ENCODE data around the gene DDX39B.
A peak's percentile ranks its signal among the peaks of the same experiment; 100 is the strongest.

DDX39B gene

DNA sequence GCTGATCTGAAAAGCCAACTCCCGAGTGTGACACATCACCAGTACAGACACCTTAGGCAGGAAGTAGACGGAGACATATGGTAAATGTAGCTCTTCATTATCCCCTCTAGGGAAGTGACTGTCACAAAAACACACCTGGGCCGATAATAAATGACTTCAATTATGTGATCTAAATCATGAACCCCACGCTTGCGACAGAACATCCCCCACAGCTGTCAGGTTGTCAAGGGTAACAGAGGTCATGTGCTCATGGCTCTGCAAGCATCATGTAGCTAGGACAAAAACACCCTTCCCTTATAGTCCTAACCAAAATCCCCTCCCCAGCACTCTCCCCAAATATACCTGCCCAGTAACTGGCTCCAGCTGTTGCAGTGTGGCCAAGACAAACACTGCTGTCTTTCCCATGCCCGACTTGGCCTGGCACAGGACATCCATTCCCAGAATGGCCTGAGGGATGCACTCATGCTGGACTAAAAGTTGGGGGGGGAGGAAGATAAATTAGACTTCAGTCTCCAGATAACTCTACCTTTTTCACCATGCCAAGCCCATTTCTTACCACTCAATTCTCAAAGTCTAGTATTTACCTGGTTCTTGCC lies 2.9 kb downstream of the DDX39B start:
- no peak for TF ChIP-seq POLR2AphosphoS5 (IDR thresholded peaks at IDR 0.05; ENCODE audit: low read depth, low read length)
- TF ChIP-seq, protein P1, sequence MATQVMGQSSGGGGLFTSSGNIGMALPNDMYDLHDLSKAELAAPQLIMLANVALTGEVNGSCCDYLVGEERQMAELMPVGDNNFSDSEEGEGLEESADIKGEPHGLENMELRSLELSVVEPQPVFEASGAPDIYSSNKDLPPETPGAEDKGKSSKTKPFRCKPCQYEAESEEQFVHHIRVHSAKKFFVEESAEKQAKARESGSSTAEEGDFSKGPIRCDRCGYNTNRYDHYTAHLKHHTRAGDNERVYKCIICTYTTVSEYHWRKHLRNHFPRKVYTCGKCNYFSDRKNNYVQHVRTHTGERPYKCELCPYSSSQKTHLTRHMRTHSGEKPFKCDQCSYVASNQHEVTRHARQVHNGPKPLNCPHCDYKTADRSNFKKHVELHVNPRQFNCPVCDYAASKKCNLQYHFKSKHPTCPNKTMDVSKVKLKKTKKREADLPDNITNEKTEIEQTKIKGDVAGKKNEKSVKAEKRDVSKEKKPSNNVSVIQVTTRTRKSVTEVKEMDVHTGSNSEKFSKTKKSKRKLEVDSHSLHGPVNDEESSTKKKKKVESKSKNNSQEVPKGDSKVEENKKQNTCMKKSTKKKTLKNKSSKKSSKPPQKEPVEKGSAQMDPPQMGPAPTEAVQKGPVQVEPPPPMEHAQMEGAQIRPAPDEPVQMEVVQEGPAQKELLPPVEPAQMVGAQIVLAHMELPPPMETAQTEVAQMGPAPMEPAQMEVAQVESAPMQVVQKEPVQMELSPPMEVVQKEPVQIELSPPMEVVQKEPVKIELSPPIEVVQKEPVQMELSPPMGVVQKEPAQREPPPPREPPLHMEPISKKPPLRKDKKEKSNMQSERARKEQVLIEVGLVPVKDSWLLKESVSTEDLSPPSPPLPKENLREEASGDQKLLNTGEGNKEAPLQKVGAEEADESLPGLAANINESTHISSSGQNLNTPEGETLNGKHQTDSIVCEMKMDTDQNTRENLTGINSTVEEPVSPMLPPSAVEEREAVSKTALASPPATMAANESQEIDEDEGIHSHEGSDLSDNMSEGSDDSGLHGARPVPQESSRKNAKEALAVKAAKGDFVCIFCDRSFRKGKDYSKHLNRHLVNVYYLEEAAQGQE (IDR thresholded peaks at IDR 0.05; ENCODE audit: insufficient read depth in 1 of 2, low read depth in 2 of 2, low read length in 2 of 2): no peak
- no peak for TF ChIP-seq TAF1 (IDR thresholded peaks at IDR 0.05; ENCODE audit: borderline replicate concordance, insufficient read depth, low read length)

DNA sequence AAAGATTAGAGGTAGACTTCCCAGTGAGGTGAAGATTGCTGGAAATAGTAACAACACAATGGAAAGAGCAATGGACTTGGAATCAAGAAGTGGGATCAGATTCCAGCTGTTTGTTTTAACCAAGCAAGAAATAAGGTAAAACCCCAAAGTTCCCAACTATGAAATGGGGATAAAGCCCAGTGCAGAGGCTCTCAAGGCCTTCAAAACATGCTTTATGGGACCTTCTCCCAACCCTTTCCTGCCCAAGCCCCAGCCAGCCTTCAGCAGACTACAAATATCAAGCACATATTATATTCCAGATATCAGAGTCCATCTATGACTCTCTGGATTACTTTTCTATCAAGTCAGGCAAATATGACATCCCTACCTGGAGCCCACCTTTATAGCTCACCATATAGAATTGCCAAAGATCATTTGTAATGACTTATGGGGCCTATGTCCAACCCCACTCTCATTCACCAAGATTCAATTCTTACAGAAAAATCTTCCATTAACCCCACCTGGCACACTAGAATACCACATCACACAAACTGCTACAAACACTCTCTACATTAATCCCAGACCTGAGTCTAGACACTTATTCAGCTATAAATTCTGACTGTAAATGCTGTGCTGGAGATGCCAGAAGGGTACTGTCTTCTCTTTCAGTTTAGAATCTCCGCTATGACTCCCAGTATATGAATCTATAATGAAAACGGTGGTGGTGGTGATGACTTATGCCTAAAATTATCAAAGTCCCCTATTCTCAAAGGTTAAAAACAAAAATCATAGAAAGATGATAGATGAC lies 6.1 kb downstream of the DDX39B start:
- TF ChIP-seq SIN3A (IDR thresholded peaks at IDR 0.05; ENCODE audit: borderline replicate concordance, insufficient read depth, low read length): no peak
- TF ChIP-seq, protein P1 (IDR thresholded peaks at IDR 0.05; ENCODE audit: insufficient read depth in 1 of 2, low read depth in 2 of 2, low read length in 2 of 2): no peak
- TF ChIP-seq POLR2AphosphoS5 (IDR thresholded peaks at IDR 0.05; ENCODE audit: low read depth, low read length): no peak

DNA sequence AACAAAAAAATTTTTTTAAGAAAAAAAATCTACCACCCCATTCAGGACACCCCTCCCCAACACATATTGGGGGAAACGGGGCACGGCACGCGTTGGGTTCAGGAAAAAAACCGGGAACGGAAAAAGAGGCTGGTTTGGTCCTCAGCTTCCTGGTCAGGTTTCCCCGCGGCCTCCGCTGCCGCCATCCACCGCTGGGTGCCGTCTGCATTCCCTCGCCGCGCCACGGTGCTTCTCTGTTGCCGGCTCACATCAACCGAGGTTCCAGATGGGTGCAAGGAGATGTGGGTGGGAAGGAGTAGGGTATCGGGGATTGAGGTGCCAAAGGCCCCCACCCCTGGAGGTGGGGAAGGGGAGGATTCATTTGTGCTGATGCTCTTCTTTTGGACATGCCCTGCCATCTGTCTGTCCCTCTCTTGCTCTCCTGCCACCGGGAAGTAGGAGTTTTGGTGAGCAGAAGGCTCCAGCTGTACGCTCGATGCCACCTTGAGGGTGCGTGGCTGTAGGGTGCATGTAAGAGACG lies 7.2 kb downstream of the DDX39B start:
- no peak for TF ChIP-seq TAF1 (IDR thresholded peaks at IDR 0.05; ENCODE audit: borderline replicate concordance, insufficient read depth, low read length)
- TF ChIP-seq POLR2AphosphoS5 (IDR thresholded peaks at IDR 0.05; ENCODE audit: low read depth, low read length): 0 out of 2 replicates have a peak, but pooled peaks have one; percentile 7

DNA sequence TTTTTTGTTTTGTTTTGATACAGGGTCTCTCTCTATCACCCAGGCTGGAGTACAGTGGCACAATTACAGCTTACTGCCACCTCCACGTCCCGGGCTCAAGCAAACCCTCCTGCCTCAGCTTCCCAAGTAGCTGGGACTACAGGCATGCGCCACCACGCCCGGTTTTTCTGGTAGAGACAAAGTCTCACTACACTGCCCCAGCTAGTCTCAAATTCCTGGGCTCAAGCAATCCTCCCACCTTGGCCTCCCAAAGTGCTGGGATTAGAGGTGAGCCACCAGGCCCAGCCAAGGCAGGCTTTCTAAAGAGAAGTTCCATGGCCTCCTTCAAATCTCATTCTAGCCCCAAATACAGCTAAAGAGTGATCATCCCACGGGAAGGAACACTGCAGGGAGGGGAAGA lies 7.8 kb downstream of the DDX39B start:
- TF ChIP-seq FOXP2 (optimal IDR thresholded peaks at IDR 0.05; ENCODE audit: borderline replicate concordance, extremely low read depth, extremely low read length, insufficient read depth) (no peak), POLR2AphosphoS5 (IDR thresholded peaks at IDR 0.05; ENCODE audit: low read depth, low read length) (no peak; the same call in 1 of the 2 replicates), TAF1 (IDR thresholded peaks at IDR 0.05; ENCODE audit: borderline replicate concordance, insufficient read depth, low read length) (no peak), SIN3A (IDR thresholded peaks at IDR 0.05; ENCODE audit: borderline replicate concordance, insufficient read depth, low read length) (no peak)
- TF ChIP-seq, protein P1 (IDR thresholded peaks at IDR 0.05; ENCODE audit: insufficient read depth in 1 of 2, low read depth in 2 of 2, low read length in 2 of 2): no peak

DNA sequence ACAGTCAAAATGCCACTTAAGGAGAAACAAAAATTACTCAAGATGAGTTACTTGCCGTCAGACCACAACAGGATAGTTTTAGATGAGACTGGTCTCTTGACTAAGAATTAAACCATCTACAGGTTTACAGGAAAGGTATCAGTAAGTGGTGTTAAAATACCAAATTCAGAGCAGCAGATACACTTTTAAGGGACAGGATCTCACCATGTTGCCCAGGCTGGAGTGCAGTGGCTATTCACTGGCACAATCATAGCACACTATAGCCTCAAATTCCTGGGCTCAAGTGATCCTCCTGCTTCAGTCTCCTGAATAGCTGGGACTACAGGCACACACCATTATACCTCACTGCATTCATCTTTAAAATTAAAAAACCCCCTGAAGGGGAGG lies 8.4 kb downstream of the DDX39B start:
- TF ChIP-seq TAF1 (IDR thresholded peaks at IDR 0.05; ENCODE audit: borderline replicate concordance, insufficient read depth, low read length) (no peak), SIN3A (IDR thresholded peaks at IDR 0.05; ENCODE audit: borderline replicate concordance, insufficient read depth, low read length) (no peak)
- TF ChIP-seq, protein P1 (IDR thresholded peaks at IDR 0.05; ENCODE audit: insufficient read depth in 1 of 2, low read depth in 2 of 2, low read length in 2 of 2): no peak

All from PFSK-1 (cell line).